CD14-positive monocyte (primary cell): ENCODE data around the gene GLRX5. TPM values are rescaled to one million over a fixed set of nuclear protein-coding genes. Genes with fewer than 3 reads are reported as not detected.

Experiments
- DNase-seq, 3 donors: peaks; one replicate each; pipeline ENCODE4 v3.0.0-alpha.2; 2011 to 2022
- H2AFZ ChIP-seq: 2 replicates; pipeline ENCODE4 v1.6.0; 2012; ENCODE audit warnings: mild to moderate bottlenecking, low read depth, low read length, inconsistent platforms; ENCODE audit not compliant: insufficient read depth, poor library complexity, severe bottlenecking
- H3K27ac ChIP-seq, 2 donors: 1 replicate in 1 of 2; 2 replicates in 1 of 2; pipeline ENCODE4 v1.5.1; 2012 to 2013; ENCODE audit warnings: low read length in 2 of 2, control low read depth in 1 of 2, inconsistent platforms in 1 of 2, low read depth in 1 of 2, mild to moderate bottlenecking in 1 of 2
- H3K27me3 ChIP-seq, 2 donors: one replicate each; pipeline versions ENCODE4 v1.6.0 to v1.6.1; 2011 to 2013; ENCODE audit warnings: low read length in 2 of 2; ENCODE audit not compliant: control insufficient read depth in 2 of 2, insufficient read depth in 2 of 2
- H3K36me3 ChIP-seq, 2 donors: replicated peaks in 1 of 2; 1 replicate in 1 of 2; 2 replicates in 1 of 2; pipeline versions ENCODE4 v1.5.1 to v1.6.1; 2012 to 2013; ENCODE audit warnings: low read length in 2 of 2, control low read depth in 1 of 2, inconsistent platforms in 1 of 2, mild to moderate bottlenecking in 1 of 2; ENCODE audit not compliant: insufficient read depth in 2 of 2, control insufficient read depth in 1 of 2
- H3K4me1 ChIP-seq, 2 donors: 1 replicate in 1 of 2; 2 replicates in 1 of 2; pipeline versions ENCODE4 v1.5.1 to v1.6.1; 2012 to 2013; ENCODE audit warnings: low read length in 2 of 2, control low read depth in 1 of 2, inconsistent platforms in 1 of 2, mild to moderate bottlenecking in 1 of 2, moderate library complexity in 1 of 2; ENCODE audit not compliant: insufficient read depth in 2 of 2, control insufficient read depth in 1 of 2
- H3K4me2 ChIP-seq: replicated peaks from 2 replicates; pipeline ENCODE3; 2012; ENCODE audit warnings: low read length, moderate library complexity, mild to moderate bottlenecking; ENCODE audit not compliant: poor library complexity, severe bottlenecking; ENCODE audit errors: extremely low read depth
- H3K4me3 ChIP-seq, 3 experiments: fragments of 200-600 bp in 1 of 3; sonication (generic) in 1 of 3; replicated peaks in 1 of 3; 1 replicate in 2 of 3; 2 replicates in 1 of 3; pipeline ENCODE4 v1.5.1; 2011 to 2013; ENCODE audit warnings: low read length in 3 of 3, mild to moderate bottlenecking in 3 of 3, control low read depth in 2 of 3, low read depth in 2 of 3, inconsistent platforms in 1 of 3, moderate library complexity in 1 of 3
- H3K79me2 ChIP-seq: 2 replicates; pipeline ENCODE4 v1.6.0; 2012; ENCODE audit warnings: mild to moderate bottlenecking, control low read depth, inconsistent platforms, low read length, moderate library complexity; ENCODE audit not compliant: insufficient read depth
- H3K9ac ChIP-seq: 2 replicates; pipeline ENCODE4 v1.6.0; 2017; ENCODE audit warnings: low read length, mild to moderate bottlenecking; ENCODE audit not compliant: insufficient read depth, poor library complexity, severe bottlenecking
- H3K9me3 ChIP-seq, 2 donors: replicated peaks in 1 of 2; 1 replicate in 1 of 2; 2 replicates in 1 of 2; pipeline versions ENCODE4 v1.5.1 to v1.6.1; 2012 to 2013; ENCODE audit warnings: low read length in 2 of 2, control low read depth in 1 of 2; ENCODE audit not compliant: control insufficient read depth in 1 of 2, insufficient read depth in 1 of 2
- H4K20me1 ChIP-seq: 2 replicates; pipeline ENCODE4 v1.6.0; 2012; ENCODE audit warnings: mild to moderate bottlenecking, low read length, control low read depth, moderate library complexity; ENCODE audit not compliant: insufficient read depth
- H3K27ac Mint-ChIP-seq, 7 donors: one replicate each; pipeline ENCODE4 v1.8.0; 2020; ENCODE audit warnings: mild to moderate bottlenecking in 7 of 7, mixed read lengths in 7 of 7, moderate library complexity in 6 of 7, inconsistent platforms in 2 of 7
- H3K27me3 Mint-ChIP-seq, 3 donors: one replicate each; pipeline ENCODE4 v1.8.0; 2021 to 2022; ENCODE audit warnings: low read depth in 3 of 3, mild to moderate bottlenecking in 3 of 3, mixed read lengths in 3 of 3, moderate library complexity in 3 of 3, inconsistent platforms in 1 of 3
- H3K36me3 Mint-ChIP-seq, 2 donors: one replicate each; pipeline ENCODE4 v1.8.0; 2020; ENCODE audit warnings: mixed read lengths in 2 of 2, inconsistent platforms in 1 of 2, mild to moderate bottlenecking in 1 of 2
- H3K4me1 Mint-ChIP-seq: one replicate; pipeline ENCODE4 v1.8.0; 2020; ENCODE audit warnings: mild to moderate bottlenecking, mixed read lengths
- H3K4me3 Mint-ChIP-seq, 2 donors: one replicate each; pipeline ENCODE4 v1.8.0; 2020; ENCODE audit warnings: mild to moderate bottlenecking in 2 of 2, mixed read lengths in 2 of 2, moderate library complexity in 1 of 2
- H3K9me3 Mint-ChIP-seq, 7 donors: one replicate each; pipeline ENCODE4 v1.8.0; 2020 to 2022; ENCODE audit warnings: mixed read lengths in 7 of 7, mild to moderate bottlenecking in 6 of 7, moderate library complexity in 6 of 7, inconsistent platforms in 2 of 7
- WGBS: methylation state at CpG from one replicate; pipeline ENCODE4 v1.1.5; 2013; ENCODE audit warnings: missing lambda C conversion rate; ENCODE audit not compliant: insufficient coverage; 5-methylcytosine and 5-hydroxymethylcytosine counted together
- intact Hi-C, 2 donors: fragments of 100-400 bp; cut with micrococcal nuclease; formaldehyde crosslinking; loops; one replicate each; pipeline versions ENCODE4 v1.15.0 to v1.15.1; 2023
- polyA plus RNA-seq, 3 donors: library from polyadenylated mRNA; depleted of rRNA in 1 of 3; unstranded in 2 of 3; stranded (reverse) in 1 of 3; fragments of 300-500 nt in 2 of 3; fragments of >200 nt in 1 of 3; fragmentation: Illumina TruSeq in 2 of 3; gene quantifications; 1 replicate in 2 of 3; 2 replicates in 1 of 3; pipeline ENCODE4 v1.2.3, GENCODE V29; 2012 to 2021
- TF ChIP-seq, protein P1 (sequence below): fragments of 200-600 bp; IDR thresholded peaks from one replicate; pipeline ENCODE4 v1.8.0; 2022; ENCODE audit warnings: antibody characterized with exemption, mild to moderate bottlenecking

GLRX5 gene
- polyA plus RNA-seq, 3 donors: 10.9 to 43.1 (median 31.1) TPM

DNA sequence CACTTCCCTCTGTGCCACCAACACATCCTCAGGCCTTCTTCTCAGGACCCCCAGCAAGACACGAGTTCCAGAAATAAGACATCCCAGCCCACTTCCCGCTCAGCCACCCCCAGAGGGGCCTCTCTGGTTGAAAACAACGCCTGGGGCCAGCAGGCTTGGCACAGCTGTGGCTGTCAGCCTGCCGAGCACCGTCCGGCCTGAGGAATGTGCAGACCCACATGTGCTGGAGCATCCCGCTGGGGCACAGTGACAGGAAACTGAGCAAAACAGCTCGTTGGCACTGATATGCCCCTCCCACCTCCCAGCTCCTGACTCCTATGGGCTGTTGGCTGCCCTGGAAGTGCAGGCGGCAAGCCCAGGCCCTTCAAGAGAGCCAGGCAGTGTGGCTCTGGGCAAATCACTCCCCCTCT is 19.8 kb upstream of the GLRX5 start:
- Mint-ChIP-seq H3K27ac (peak overlapping the region; percentile 88 to 96 (median 95)), H3K4me3 (peak overlapping the region; percentile 86 to 95), H3K36me3 (peaks cover 19 to 24% of the 10 kb centered on the region in 2 donors), H3K9me3 (no peaks in the 10 kb centered on the region), H3K27me3 (peaks cover 0 to 4% (median 0%) of the 10 kb centered on the region in 3 donors), H3K4me1 (peaks cover 80% of the 10 kb centered on the region)
- 0% methylated on average over 9 of the region's 9 CpGs for WGBS
- no peaks in the 10 kb centered on the region for H3K9me3 ChIP-seq
- peaks cover 55% of the 10 kb centered on the region for H4K20me1 ChIP-seq
- H3K4me3 ChIP-seq: peak overlapping the region; percentile 62 to 90 (median 63)
- H3K4me2 ChIP-seq: peak overlapping the region; percentile 90
- peaks cover 71% of the 10 kb centered on the region for H3K79me2 ChIP-seq
- peak overlapping the region; percentile 86 to 88 for H3K27ac ChIP-seq
- H3K4me1 ChIP-seq: peaks cover 74 to 81% of the 10 kb centered on the region in 2 donors
- peaks cover 0 to 11% of the 10 kb centered on the region in 2 donors for H3K36me3 ChIP-seq
- peak overlapping the region; percentile 70 for H3K9ac ChIP-seq
- H2AFZ ChIP-seq: no peak overlapping the region
- no peaks in the 10 kb centered on the region for H3K27me3 ChIP-seq
- TF ChIP-seq, protein P1, sequence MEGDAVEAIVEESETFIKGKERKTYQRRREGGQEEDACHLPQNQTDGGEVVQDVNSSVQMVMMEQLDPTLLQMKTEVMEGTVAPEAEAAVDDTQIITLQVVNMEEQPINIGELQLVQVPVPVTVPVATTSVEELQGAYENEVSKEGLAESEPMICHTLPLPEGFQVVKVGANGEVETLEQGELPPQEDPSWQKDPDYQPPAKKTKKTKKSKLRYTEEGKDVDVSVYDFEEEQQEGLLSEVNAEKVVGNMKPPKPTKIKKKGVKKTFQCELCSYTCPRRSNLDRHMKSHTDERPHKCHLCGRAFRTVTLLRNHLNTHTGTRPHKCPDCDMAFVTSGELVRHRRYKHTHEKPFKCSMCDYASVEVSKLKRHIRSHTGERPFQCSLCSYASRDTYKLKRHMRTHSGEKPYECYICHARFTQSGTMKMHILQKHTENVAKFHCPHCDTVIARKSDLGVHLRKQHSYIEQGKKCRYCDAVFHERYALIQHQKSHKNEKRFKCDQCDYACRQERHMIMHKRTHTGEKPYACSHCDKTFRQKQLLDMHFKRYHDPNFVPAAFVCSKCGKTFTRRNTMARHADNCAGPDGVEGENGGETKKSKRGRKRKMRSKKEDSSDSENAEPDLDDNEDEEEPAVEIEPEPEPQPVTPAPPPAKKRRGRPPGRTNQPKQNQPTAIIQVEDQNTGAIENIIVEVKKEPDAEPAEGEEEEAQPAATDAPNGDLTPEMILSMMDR: no peak
- intact Hi-C loops: loop anchor here (10.0 kb wide), 2 partner anchors 200 to 360 kb away; partner anchors contain the start of genes CLMN (in 1 of the 2) and DICER1 (in 1 of the 2)
- DNase-seq: no peak

DNA sequence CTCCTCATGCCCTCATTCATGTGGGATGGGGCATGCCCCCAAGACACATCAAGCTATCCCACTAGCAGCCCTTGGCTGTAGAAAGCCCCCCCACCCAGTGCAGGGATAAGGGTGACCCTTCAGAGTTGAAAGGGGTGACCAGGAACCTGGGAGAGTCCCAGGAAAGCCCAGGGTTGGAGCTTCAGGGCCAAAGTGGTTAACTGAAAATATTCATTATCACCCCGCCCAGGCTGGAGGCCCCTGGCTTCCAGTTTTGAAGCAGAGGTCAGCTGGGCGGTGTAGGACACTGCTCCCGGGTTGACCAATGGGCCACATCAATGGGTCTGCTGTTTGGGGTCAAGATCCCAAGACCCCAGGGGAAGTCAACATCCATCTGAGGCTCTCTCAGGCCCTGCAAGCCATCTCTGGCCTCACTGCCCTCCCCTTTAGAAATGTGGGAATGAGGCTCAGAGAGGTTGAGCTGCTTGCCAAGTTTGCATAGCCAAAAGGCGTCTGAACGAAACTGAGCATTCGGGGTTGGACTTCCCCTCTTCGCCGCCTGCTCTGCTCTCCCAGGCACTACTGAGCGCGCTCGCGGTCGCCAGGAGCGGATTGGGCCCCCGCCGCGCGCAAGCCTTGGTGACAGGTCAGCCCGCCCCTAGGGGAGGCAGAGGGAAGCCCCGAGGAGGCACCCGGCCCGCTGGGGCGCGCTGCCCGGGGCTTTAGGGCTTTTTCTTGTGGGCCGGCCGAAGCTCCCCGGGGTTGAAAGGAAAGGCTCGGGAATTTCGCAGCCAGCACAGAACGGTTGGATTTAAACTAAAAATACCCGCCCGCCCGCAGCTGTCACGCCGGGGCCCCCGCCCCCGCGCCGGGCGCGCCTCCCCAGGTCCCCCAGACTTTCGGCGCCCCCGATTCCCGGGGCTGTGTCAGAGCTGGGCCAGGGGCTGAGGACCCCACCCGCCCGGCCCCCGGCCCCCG is 19.0 kb upstream of the GLRX5 start:
- H2AFZ ChIP-seq: peak overlapping the region; percentile 49
- peak overlapping the region; percentile 86 to 88 for H3K27ac ChIP-seq
- no peaks in the 10 kb centered on the region for H3K27me3 ChIP-seq
- H3K36me3 ChIP-seq: peaks cover 0 to 3% of the 10 kb centered on the region in 2 donors
- WGBS: 0% methylated on average over 38 of the region's 50 CpGs
- peak overlapping the region; percentile 62 to 90 (median 63) for H3K4me3 ChIP-seq
- peak overlapping the region; percentile 70 for H3K9ac ChIP-seq
- DNase-seq: peak; percentile 78 to 92 (median 91)
- peak overlapping the region; percentile 88 to 96 (median 95) for H3K27ac Mint-ChIP-seq
- peak overlapping the region; percentile 90 for H3K4me2 ChIP-seq
- peaks cover 76% of the 10 kb centered on the region for H3K4me1 Mint-ChIP-seq
- H3K36me3 Mint-ChIP-seq: peaks cover 13 to 17% of the 10 kb centered on the region in 2 donors
- intact Hi-C loops: loop anchor here (10.0 kb wide), 2 partner anchors 201 to 361 kb away; partner anchors contain the start of genes CLMN (in 1 of the 2) and DICER1 (in 1 of the 2)
- H4K20me1 ChIP-seq: peaks cover 47% of the 10 kb centered on the region
- H3K27me3 Mint-ChIP-seq: peaks cover 0 to 4% (median 0%) of the 10 kb centered on the region in 3 donors
- H3K9me3 Mint-ChIP-seq: no peaks in the 10 kb centered on the region
- H3K4me1 ChIP-seq: peaks cover 80 to 84% of the 10 kb centered on the region in 2 donors
- peak overlapping the region; percentile 86 to 95 for H3K4me3 Mint-ChIP-seq
- TF ChIP-seq, protein P1: peak; percentile 62
- peaks cover 64% of the 10 kb centered on the region for H3K79me2 ChIP-seq
- H3K9me3 ChIP-seq: no peaks in the 10 kb centered on the region
